GM23338 (cell line): Measurements from ENCODE around the gene SPATA31C1. TPM values are rescaled to one million over a fixed set of nuclear protein-coding genes. Genes with fewer than 3 reads are reported as not detected.

Experiments
- ATAC-seq: fragments of 200-7000 bp; cut with Tn5 transposase; 3 replicates; pipeline ENCODE4 v1.9.1; 2020
- DNase-seq: peaks from one replicate; pipeline ENCODE4 v3.0.0-alpha.2; 2015; ENCODE audit warnings: low spot score
- H2AFZ ChIP-seq: fragments of 200-600 bp; sonication (generic); 2 replicates; pipeline ENCODE4 v1.8.0; 2016; ENCODE audit warnings: antibody characterized with exemption, mild to moderate bottlenecking, moderate library complexity
- H3F3A ChIP-seq: fragments of 200-600 bp; sonication (generic); replicated peaks from 2 replicates; pipeline ENCODE4 v1.8.0; 2017; ENCODE audit warnings: antibody characterized with exemption, mixed run types, low read depth
- H3K27ac ChIP-seq: fragments of 200-600 bp; sonication (generic); 2 replicates; pipeline ENCODE4 v1.6.1; 2016; ENCODE audit warnings: low read depth
- H3K27me3 ChIP-seq: fragments of 200-600 bp; sonication (generic); 2 replicates; pipeline ENCODE4 v1.8.0; 2016; ENCODE audit warnings: mild to moderate bottlenecking, mixed run types, moderate library complexity; ENCODE audit not compliant: insufficient read depth
- H3K36me3 ChIP-seq: fragments of 200-600 bp; sonication (generic); 2 replicates; pipeline ENCODE4 v1.8.0; 2016; ENCODE audit warnings: mild to moderate bottlenecking; ENCODE audit not compliant: insufficient read depth
- H3K4me1 ChIP-seq: fragments of 200-600 bp; sonication (generic); 2 replicates; pipeline ENCODE4 v1.8.0; 2016; ENCODE audit warnings: mild to moderate bottlenecking, moderate library complexity; ENCODE audit not compliant: insufficient read depth
- H3K4me2 ChIP-seq: fragments of 200-600 bp; sonication (generic); 2 replicates; pipeline ENCODE4 v1.7.1; 2017; ENCODE audit warnings: mixed run types
- H3K4me3 ChIP-seq: fragments of 200-600 bp; sonication (generic); 2 replicates; pipeline ENCODE4 v1.6.1; 2016; ENCODE audit warnings: mixed run types
- H3K79me2 ChIP-seq: fragments of 200-600 bp; sonication (generic); replicated peaks from 2 replicates; pipeline ENCODE4 v1.8.0; 2017; ENCODE audit warnings: mild to moderate bottlenecking; ENCODE audit not compliant: insufficient read depth
- H3K9me2 ChIP-seq: fragments of 200-600 bp; sonication (generic); 2 replicates; pipeline ENCODE4 v1.8.0; 2017; ENCODE audit not compliant: insufficient read depth
- H4K20me1 ChIP-seq: fragments of 200-600 bp; sonication (generic); replicated peaks from 2 replicates; pipeline ENCODE4 v1.8.0; 2017; ENCODE audit warnings: mild to moderate bottlenecking; ENCODE audit not compliant: insufficient read depth
- H3K27ac Mint-ChIP-seq: 2 replicates; pipeline ENCODE4 v1.8.0; 2020; ENCODE audit warnings: inconsistent platforms, mild to moderate bottlenecking, moderate library complexity, mixed read lengths
- H3K27me3 Mint-ChIP-seq: 3 replicates; pipeline ENCODE4 v1.8.0; 2022; ENCODE audit warnings: low read depth, mild to moderate bottlenecking, moderate library complexity, mixed read lengths, inconsistent platforms; ENCODE audit not compliant: insufficient read depth, poor library complexity
- H3K36me3 Mint-ChIP-seq: 3 replicates; pipeline ENCODE4 v1.8.0; 2021; ENCODE audit warnings: low read depth, mild to moderate bottlenecking, inconsistent platforms, moderate library complexity, mixed read lengths
- H3K4me1 Mint-ChIP-seq: 3 replicates; pipeline ENCODE4 v1.8.0; 2020; ENCODE audit warnings: mild to moderate bottlenecking, inconsistent platforms, mixed read lengths
- H3K4me3 Mint-ChIP-seq: 3 replicates; pipeline ENCODE4 v1.8.0; 2021; ENCODE audit warnings: moderate library complexity, mild to moderate bottlenecking, inconsistent platforms, mixed read lengths
- H3K9me3 Mint-ChIP-seq: 3 replicates; pipeline ENCODE4 v1.8.0; 2020; ENCODE audit warnings: moderate library complexity, mild to moderate bottlenecking, inconsistent platforms, mixed read lengths
- CREB1 ChIP-seq: fragments of 250-450 bp; sonication (Bioruptor Pico); IDR thresholded peaks from 2 replicates; pipeline ENCODE4 v1.5.0; 2020; ENCODE audit warnings: low read depth, mild to moderate bottlenecking, moderate library complexity
- EZH2 ChIP-seq: fragments of 200-600 bp; sonication (generic); IDR thresholded peaks from one replicate; pipeline ENCODE4 v1.8.0; 2017; ENCODE audit warnings: antibody characterized with exemption, mild to moderate bottlenecking, low read depth; ENCODE audit not compliant: unreplicated experiment
- EZH2phosphoT487 ChIP-seq: fragments of 200-600 bp; sonication (generic); IDR thresholded peaks from one replicate; pipeline ENCODE4 v1.8.1; 2018; ENCODE audit warnings: antibody characterized with exemption; ENCODE audit not compliant: unreplicated experiment
- JUNB ChIP-seq: IDR thresholded peaks from one replicate; pipeline ENCODE4 v1.6.1; 2016; ENCODE audit warnings: antibody characterized with exemption; ENCODE audit not compliant: unreplicated experiment
- NANOG ChIP-seq: IDR thresholded peaks from 2 replicates; pipeline ENCODE4 v1.6.1; 2016; ENCODE audit warnings: antibody characterized with exemption, borderline replicate concordance
- POLR2AphosphoS5 ChIP-seq: IDR thresholded peaks from 2 replicates; pipeline ENCODE4 v1.6.1; 2016; ENCODE audit warnings: antibody characterized with exemption, low read depth
- STAT1 ChIP-seq: IDR thresholded peaks from one replicate; pipeline ENCODE4 v1.6.1; 2016; ENCODE audit warnings: antibody characterized with exemption; ENCODE audit not compliant: unreplicated experiment
- ZNF114 ChIP-seq: fragments of 250-450 bp; sonication (Bioruptor Pico); IDR thresholded peaks from 2 replicates; pipeline ENCODE4 v1.5.0; 2020; ENCODE audit warnings: mild to moderate bottlenecking, moderate library complexity
- ZNF331 ChIP-seq: fragments of 250-450 bp; sonication (Bioruptor Pico); IDR thresholded peaks from 2 replicates; pipeline ENCODE4 v1.5.0; 2020; ENCODE audit warnings: low read depth, mild to moderate bottlenecking, moderate library complexity
- polyA plus RNA-seq: library from polyadenylated mRNA; unstranded; fragments of >200 nt; fragmentation: Nextera tagmentation; extraction: Ambion mirVana; gene quantifications from 2 replicates; pipeline ENCODE4 v1.2.1, GENCODE V29; 2016
- total RNA-seq: library from RNA; depleted of rRNA; stranded (reverse); fragments of >200 nt; shearing (Covaris generic); gene quantifications from 2 replicates; pipeline ENCODE4 v1.2.3, GENCODE V29; 2014
- TF ChIP-seq, protein P1 (sequence below): fragments of 250-450 bp; sonication (Bioruptor Pico); IDR thresholded peaks from 2 replicates; pipeline ENCODE4 v1.5.0; 2020; ENCODE audit warnings: mild to moderate bottlenecking, moderate library complexity
- TF ChIP-seq, protein P2 (sequence below), 2 experiments: fragments of 200-600 bp in 1 of 2; sonication (generic) in 1 of 2; conservative IDR thresholded peaks; 2 replicates each; pipeline versions ENCODE4 v1.5.1 to v1.6.1; 2016 to 2017; ENCODE audit warnings: antibody characterized with exemption in 2 of 2, low read depth in 2 of 2, mild to moderate bottlenecking in 2 of 2, moderate library complexity in 1 of 2
- TF ChIP-seq, protein P3 (sequence below): IDR thresholded peaks from 2 replicates; pipeline ENCODE4 v1.6.1; 2016; ENCODE audit warnings: antibody characterized with exemption
- TF ChIP-seq, protein P4 (sequence below): IDR thresholded peaks from one replicate; pipeline ENCODE4 v1.6.1; 2018; ENCODE audit warnings: antibody characterized with exemption; ENCODE audit not compliant: unreplicated experiment

SPATA31C1 gene
- total and polyA plus RNA-seq, 2 experiments from 2014 or later: not detected

DNA sequence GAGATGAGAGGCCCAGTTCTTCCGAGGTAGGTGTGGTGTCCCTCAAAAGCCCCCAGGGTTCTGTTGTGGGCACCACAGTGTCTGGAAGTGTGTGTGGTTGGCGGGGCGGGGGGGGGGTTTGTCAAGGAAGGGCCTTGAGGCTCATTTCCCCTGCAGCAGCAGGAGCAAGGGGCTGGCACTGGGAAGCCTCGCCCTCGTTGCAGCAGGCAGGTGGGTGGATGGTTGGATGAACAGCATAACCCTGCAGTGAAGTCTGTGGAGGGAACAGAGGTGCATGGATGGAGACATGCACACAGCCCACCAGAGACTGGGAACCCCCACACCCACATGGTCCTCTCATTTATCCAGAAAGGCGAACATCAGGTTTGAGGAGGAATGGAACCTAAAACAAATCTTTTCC is 37.1 kb upstream of the SPATA31C1 start:
- Histone ChIP-seq H3K4me2 (no peak overlapping the region), H2AFZ (no peak overlapping the region), H4K20me1 (no peaks in the 10 kb centered on the region), H3F3A (no peaks in the 10 kb centered on the region), H3K4me1 (peaks cover 12% of the 10 kb centered on the region), H3K4me3 (no peak overlapping the region), H3K79me2 (no peaks in the 10 kb centered on the region), H3K27me3 (no peaks in the 10 kb centered on the region), H3K27ac (no peak overlapping the region), H3K36me3 (no peaks in the 10 kb centered on the region), H3K9me2 (peaks cover 3% of the 10 kb centered on the region; the same call in 1 of the 2 replicates)
- no peak for ATAC-seq
- H3K27ac Mint-ChIP-seq: no peak overlapping the region
- no peak overlapping the region for H3K4me3 Mint-ChIP-seq
- TF ChIP-seq STAT1 (no peak), CREB1 (no peak), EZH2phosphoT487 (no peak), ZNF331 (CRISPR knock-in tag) (no peak), NANOG (no peak), POLR2AphosphoS5 (no peak), EZH2 (no peak), JUNB (no peak), ZNF114 (no peak)
- TF ChIP-seq, protein P1, sequence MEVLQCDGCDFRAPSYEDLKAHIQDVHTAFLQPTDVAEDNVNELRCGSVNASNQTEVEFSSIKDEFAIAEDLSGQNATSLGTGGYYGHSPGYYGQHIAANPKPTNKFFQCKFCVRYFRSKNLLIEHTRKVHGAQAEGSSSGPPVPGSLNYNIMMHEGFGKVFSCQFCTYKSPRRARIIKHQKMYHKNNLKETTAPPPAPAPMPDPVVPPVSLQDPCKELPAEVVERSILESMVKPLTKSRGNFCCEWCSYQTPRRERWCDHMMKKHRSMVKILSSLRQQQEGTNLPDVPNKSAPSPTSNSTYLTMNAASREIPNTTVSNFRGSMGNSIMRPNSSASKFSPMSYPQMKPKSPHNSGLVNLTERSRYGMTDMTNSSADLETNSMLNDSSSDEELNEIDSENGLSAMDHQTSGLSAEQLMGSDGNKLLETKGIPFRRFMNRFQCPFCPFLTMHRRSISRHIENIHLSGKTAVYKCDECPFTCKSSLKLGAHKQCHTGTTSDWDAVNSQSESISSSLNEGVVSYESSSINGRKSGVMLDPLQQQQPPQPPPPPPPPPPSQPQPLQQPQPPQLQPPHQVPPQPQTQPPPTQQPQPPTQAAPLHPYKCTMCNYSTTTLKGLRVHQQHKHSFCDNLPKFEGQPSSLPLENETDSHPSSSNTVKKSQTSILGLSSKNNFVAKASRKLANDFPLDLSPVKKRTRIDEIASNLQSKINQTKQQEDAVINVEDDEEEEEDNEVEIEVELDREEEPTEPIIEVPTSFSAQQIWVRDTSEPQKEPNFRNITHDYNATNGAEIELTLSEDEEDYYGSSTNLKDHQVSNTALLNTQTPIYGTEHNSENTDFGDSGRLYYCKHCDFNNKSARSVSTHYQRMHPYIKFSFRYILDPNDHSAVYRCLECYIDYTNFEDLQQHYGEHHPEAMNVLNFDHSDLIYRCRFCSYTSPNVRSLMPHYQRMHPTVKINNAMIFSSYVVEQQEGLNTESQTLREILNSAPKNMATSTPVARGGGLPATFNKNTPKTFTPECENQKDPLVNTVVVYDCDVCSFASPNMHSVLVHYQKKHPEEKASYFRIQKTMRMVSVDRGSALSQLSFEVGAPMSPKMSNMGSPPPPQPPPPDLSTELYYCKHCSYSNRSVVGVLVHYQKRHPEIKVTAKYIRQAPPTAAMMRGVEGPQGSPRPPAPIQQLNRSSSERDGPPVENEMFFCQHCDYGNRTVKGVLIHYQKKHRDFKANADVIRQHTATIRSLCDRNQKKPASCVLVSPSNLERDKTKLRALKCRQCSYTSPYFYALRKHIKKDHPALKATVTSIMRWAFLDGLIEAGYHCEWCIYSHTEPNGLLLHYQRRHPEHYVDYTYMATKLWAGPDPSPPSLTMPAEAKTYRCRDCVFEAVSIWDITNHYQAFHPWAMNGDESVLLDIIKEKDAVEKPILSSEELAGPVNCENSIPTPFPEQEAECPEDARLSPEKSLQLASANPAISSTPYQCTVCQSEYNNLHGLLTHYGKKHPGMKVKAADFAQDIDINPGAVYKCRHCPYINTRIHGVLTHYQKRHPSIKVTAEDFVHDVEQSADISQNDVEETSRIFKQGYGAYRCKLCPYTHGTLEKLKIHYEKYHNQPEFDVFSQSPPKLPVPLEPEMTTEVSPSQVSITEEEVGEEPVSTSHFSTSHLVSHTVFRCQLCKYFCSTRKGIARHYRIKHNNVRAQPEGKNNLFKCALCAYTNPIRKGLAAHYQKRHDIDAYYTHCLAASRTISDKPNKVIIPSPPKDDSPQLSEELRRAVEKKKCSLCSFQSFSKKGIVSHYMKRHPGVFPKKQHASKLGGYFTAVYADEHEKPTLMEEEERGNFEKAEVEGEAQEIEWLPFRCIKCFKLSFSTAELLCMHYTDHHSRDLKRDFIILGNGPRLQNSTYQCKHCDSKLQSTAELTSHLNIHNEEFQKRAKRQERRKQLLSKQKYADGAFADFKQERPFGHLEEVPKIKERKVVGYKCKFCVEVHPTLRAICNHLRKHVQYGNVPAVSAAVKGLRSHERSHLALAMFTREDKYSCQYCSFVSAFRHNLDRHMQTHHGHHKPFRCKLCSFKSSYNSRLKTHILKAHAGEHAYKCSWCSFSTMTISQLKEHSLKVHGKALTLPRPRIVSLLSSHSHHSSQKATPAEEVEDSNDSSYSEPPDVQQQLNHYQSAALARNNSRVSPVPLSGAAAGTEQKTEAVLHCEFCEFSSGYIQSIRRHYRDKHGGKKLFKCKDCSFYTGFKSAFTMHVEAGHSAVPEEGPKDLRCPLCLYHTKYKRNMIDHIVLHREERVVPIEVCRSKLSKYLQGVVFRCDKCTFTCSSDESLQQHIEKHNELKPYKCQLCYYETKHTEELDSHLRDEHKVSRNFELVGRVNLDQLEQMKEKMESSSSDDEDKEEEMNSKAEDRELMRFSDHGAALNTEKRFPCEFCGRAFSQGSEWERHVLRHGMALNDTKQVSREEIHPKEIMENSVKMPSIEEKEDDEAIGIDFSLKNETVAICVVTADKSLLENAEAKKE: no peak
- TF ChIP-seq, protein P2, sequence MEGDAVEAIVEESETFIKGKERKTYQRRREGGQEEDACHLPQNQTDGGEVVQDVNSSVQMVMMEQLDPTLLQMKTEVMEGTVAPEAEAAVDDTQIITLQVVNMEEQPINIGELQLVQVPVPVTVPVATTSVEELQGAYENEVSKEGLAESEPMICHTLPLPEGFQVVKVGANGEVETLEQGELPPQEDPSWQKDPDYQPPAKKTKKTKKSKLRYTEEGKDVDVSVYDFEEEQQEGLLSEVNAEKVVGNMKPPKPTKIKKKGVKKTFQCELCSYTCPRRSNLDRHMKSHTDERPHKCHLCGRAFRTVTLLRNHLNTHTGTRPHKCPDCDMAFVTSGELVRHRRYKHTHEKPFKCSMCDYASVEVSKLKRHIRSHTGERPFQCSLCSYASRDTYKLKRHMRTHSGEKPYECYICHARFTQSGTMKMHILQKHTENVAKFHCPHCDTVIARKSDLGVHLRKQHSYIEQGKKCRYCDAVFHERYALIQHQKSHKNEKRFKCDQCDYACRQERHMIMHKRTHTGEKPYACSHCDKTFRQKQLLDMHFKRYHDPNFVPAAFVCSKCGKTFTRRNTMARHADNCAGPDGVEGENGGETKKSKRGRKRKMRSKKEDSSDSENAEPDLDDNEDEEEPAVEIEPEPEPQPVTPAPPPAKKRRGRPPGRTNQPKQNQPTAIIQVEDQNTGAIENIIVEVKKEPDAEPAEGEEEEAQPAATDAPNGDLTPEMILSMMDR (conservative IDR thresholded peaks at IDR 0.05; ENCODE audit: low read depth in 2 of 2): no peak
- TF ChIP-seq, protein P3, sequence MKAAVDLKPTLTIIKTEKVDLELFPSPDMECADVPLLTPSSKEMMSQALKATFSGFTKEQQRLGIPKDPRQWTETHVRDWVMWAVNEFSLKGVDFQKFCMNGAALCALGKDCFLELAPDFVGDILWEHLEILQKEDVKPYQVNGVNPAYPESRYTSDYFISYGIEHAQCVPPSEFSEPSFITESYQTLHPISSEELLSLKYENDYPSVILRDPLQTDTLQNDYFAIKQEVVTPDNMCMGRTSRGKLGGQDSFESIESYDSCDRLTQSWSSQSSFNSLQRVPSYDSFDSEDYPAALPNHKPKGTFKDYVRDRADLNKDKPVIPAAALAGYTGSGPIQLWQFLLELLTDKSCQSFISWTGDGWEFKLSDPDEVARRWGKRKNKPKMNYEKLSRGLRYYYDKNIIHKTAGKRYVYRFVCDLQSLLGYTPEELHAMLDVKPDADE: no peak
- TF ChIP-seq, protein P4, sequence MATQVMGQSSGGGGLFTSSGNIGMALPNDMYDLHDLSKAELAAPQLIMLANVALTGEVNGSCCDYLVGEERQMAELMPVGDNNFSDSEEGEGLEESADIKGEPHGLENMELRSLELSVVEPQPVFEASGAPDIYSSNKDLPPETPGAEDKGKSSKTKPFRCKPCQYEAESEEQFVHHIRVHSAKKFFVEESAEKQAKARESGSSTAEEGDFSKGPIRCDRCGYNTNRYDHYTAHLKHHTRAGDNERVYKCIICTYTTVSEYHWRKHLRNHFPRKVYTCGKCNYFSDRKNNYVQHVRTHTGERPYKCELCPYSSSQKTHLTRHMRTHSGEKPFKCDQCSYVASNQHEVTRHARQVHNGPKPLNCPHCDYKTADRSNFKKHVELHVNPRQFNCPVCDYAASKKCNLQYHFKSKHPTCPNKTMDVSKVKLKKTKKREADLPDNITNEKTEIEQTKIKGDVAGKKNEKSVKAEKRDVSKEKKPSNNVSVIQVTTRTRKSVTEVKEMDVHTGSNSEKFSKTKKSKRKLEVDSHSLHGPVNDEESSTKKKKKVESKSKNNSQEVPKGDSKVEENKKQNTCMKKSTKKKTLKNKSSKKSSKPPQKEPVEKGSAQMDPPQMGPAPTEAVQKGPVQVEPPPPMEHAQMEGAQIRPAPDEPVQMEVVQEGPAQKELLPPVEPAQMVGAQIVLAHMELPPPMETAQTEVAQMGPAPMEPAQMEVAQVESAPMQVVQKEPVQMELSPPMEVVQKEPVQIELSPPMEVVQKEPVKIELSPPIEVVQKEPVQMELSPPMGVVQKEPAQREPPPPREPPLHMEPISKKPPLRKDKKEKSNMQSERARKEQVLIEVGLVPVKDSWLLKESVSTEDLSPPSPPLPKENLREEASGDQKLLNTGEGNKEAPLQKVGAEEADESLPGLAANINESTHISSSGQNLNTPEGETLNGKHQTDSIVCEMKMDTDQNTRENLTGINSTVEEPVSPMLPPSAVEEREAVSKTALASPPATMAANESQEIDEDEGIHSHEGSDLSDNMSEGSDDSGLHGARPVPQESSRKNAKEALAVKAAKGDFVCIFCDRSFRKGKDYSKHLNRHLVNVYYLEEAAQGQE: no peak
- no peak for DNase-seq
- H3K9me3 Mint-ChIP-seq: peaks cover 3% of the 10 kb centered on the region
- peaks cover 7% of the 10 kb centered on the region; the same call in 2 of the 3 replicates for H3K36me3 Mint-ChIP-seq
- H3K27me3 Mint-ChIP-seq: peaks cover 8% of the 10 kb centered on the region
- H3K4me1 Mint-ChIP-seq: peaks cover 24% of the 10 kb centered on the region
